Epithelial cell of proximal tubule (primary cell): ENCODE data around the gene INTS4. TPM values are rescaled to one million over a fixed set of nuclear protein-coding genes. Genes with fewer than 3 reads are reported as not detected.
"Not testable (repeated sequence)": the region's sequence is repeated elsewhere in the genome, so short reads cannot be mapped to it uniquely, and the experiment has no call there.

ENCODE experiments used
- DNase-seq: peaks from one replicate; pipeline ENCODE4 v3.0.0-alpha.2; 2011; ENCODE audit warnings: low read depth
- H3K4me3 ChIP-seq: 2 replicates; pipeline ENCODE4 v1.5.1; 2011; ENCODE audit warnings: low read depth, mild to moderate bottlenecking, low read length
- total RNA-seq: library from RNA; depleted of rRNA; stranded (reverse); fragments of >200 nt; gene quantifications from 2 replicates; pipeline ENCODE4 v1.2.3, GENCODE V29; 2015
- TF ChIP-seq, protein P1 (sequence below): conservative IDR thresholded peaks from 2 replicates; pipeline ENCODE4 v1.5.1; 2012; ENCODE audit warnings: low read depth, mild to moderate bottlenecking, low read length

INTS4 gene
- total RNA-seq, 1 donor from 2014 or later = 15.3 TPM

DNA sequence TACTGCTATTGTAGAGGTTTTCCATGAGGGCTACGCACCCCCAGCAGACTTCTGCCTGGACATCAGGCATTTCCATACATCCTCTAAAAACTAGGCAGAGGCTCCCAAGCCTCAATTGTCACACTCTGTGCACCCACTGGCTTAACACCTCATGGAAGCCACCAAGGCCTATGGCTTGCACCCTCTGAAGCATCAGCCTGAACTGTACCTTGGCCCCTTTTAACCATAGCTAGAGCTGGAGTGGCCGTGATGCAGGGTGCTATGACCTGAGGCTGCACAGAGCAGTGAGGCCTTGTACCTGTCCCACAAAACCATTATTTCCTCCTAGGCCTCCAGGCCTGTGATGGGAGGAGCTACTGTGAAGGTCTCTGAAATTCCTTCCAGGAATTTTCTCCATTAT, 139.6 kb downstream of the INTS4 start:
- TF ChIP-seq, protein P1, sequence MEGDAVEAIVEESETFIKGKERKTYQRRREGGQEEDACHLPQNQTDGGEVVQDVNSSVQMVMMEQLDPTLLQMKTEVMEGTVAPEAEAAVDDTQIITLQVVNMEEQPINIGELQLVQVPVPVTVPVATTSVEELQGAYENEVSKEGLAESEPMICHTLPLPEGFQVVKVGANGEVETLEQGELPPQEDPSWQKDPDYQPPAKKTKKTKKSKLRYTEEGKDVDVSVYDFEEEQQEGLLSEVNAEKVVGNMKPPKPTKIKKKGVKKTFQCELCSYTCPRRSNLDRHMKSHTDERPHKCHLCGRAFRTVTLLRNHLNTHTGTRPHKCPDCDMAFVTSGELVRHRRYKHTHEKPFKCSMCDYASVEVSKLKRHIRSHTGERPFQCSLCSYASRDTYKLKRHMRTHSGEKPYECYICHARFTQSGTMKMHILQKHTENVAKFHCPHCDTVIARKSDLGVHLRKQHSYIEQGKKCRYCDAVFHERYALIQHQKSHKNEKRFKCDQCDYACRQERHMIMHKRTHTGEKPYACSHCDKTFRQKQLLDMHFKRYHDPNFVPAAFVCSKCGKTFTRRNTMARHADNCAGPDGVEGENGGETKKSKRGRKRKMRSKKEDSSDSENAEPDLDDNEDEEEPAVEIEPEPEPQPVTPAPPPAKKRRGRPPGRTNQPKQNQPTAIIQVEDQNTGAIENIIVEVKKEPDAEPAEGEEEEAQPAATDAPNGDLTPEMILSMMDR = no peak
- no peak overlapping the region for H3K4me3 ChIP-seq
- DNase-seq = no peak

DNA sequence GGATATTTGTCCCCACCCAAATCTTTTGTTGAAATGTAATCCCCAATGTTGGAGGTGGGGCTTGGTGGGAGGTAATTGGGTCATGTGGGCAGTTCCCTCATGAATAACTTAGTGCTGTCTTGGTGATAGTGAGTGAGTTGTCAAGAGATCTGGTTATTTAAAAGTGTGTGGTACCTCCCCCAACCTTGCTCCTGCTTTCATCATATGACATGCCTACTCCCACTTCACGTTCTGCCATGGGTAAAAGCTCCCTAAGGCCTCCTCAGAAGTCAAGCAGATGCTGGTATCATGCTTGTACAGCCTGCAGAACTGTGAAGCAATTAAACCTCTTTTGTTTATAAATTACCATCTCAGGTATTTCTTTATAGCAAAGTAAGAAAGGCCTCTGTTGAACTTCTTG, 143.0 kb downstream of the INTS4 start:
- DNase-seq = no peak
- TF ChIP-seq, protein P1 = no peak
- no peak overlapping the region for H3K4me3 ChIP-seq

DNA sequence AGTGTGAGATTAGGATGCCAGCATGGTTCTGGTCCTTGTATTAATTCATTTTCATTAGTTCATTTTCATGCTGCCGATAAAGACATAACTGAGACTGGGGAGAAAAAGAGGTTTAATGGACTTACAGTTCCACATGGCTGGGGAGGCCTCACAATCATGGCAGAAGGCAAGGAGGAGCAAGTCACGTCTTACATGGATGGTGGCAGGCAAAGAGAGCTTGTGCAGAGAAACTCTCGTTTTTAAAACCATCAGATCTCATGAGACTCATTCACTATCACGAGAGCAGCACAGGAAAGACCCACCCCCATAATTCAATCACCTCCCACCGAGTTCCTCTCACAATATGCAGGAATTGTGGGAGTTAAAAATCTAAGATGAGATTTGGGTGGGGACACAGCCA, 150.8 kb downstream of the INTS4 start:
- H3K4me3 ChIP-seq, DNase-seq: not testable (repeated sequence)

DNA sequence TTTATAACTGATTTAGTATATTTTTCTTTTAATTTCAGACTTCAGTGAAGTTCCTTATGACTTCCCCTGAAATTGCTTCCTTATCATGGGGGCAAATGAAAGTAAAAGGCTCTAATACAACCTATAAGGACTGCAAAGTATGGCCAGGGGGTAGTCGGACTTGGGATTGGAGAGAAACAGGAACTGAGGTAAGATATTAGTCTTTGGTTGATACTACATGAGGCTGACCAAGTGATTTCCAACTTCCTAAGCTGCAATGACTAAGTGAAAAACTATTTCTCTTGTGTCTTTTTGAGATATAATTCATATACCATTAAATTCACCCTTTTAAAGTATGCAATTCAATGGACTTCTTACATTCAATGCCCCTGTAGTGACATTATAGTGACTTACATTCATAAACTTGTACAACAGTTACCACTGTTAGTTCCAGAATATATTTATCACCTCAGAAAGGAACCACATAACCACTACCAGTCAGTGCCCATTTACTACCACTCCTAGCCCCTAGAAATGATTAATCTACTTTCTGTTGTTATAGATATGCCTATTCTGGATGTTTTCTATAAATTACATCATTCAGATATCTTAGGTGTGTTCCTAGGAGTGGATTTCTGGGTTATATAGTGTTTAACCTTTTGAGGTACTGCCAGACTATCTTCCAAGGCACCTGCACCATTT, 151.9 kb downstream of the INTS4 start:
- TF ChIP-seq, protein P1 = no peak
- no peak overlapping the region for H3K4me3 ChIP-seq
- no peak for DNase-seq

DNA sequence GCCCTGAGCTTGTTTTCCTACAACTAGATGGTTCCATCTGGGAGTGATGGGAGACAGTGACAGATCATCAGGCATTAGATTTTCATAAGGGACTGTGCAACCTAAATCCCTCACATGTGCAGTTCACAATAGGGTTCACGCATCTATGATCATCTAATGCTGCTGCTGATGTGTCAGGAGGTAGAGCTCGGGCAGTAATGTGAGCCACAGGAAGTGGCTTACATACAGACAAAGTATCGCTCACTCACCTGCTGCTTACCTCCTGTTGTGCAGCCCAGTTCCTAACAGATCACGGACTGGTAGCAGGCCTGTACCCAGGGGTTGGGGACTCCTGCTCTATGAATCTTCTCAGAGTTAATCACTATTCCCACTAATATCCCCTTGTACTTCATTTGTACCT, 161.2 kb downstream of the INTS4 start:
- no peak overlapping the region for H3K4me3 ChIP-seq
- DNase-seq = no peak
- TF ChIP-seq, protein P1 = no peak

- H3K4me3 ChIP-seq = no peak overlapping the region
- no peak for DNase-seq
- TF ChIP-seq, protein P1 = no peak
Measured at GRCh38 chr11:77828926-77829325, 165.5 kb downstream of the INTS4 start.

Other genes with a start within 250 kb of the INTS4 start
- gene RSF1, start 173.9 kb downstream of the INTS4 start, total RNA-seq = 13.6 and 46.7 TPM in 2 replicates
- gene AAMDC, start 173.5 kb downstream of the INTS4 start, total RNA-seq = 19.3 and 24.3 TPM in 2 replicates
- gene KCTD14, start 28.6 kb upstream of the INTS4 start, total RNA-seq = 8.5 and 26.8 TPM in 2 replicates
- gene THRSP, start 69.2 kb upstream of the INTS4 start, total RNA-seq = not detected in 2 replicates
- gene NDUFC2, start 85.2 kb upstream of the INTS4 start, total RNA-seq = 159 and 164 TPM in 2 replicates
- gene ALG8, start 145.0 kb upstream of the INTS4 start, total RNA-seq = 38.1 and 47.1 TPM in 2 replicates
- gene KCTD21, start 194.0 kb upstream of the INTS4 start, total RNA-seq = 4.4 and 6.2 TPM in 2 replicates
- gene USP35, start 194.3 kb upstream of the INTS4 start, total RNA-seq = 2.5 and 6.1 TPM in 2 replicates